ENCODE data around the gene TOX3.

- TF ChIP-seq CTCF (IDR thresholded peaks at IDR 0.05) (no peak), POLR2A (IDR thresholded peaks at IDR 0.05; ENCODE audit: low read depth) (no peak), POLR2AphosphoS5 (IDR thresholded peaks at IDR 0.05) (no peak)
Measured at GRCh38 chr16:52567193-52567592, 20.2 kb upstream of the TOX3 start.
